Measurements from ENCODE around the gene RAD50.

The RAD50 gene

GRCh38 chr5:132664696-132665209, 108.0 kb downstream of the RAD50 start:
- H3K79me1 ChIP-seq (replicated peaks; ENCODE audit: low read length, poor library complexity, severe bottlenecking): no peaks in the 10 kb centered on the region
- no peak overlapping the region for H4K8ac ChIP-seq (ENCODE audit: low read length)
- peaks cover 9% of the 10 kb centered on the region for H3K4me1 ChIP-seq (ENCODE audit: control insufficient read depth, insufficient read depth, low read depth, low read length)
- no peak overlapping the region for H3K4me2 ChIP-seq (ENCODE audit: low read length, poor library complexity, severe bottlenecking)
- no peak overlapping the region for H3K23ac ChIP-seq (ENCODE audit: low read length in 2 of 2)
- H2AK5ac ChIP-seq (ENCODE audit: low read length, severe bottlenecking): no peak overlapping the region
- no peak overlapping the region for H3K14ac ChIP-seq (ENCODE audit: low read length in 2 of 2)
- no peak overlapping the region for H2AFZ ChIP-seq (ENCODE audit: low read depth, low read length)
- H4K91ac ChIP-seq (ENCODE audit: low read length): no peak overlapping the region
- no peak overlapping the region for H3K18ac ChIP-seq (ENCODE audit: low read depth in 1 of 2, low read length in 2 of 2)
- H2BK15ac ChIP-seq (ENCODE audit: low read depth, poor library complexity, severe bottlenecking): no peak overlapping the region
- H3K9me3 ChIP-seq (ENCODE audit: control insufficient read depth, low read length): no peaks in the 10 kb centered on the region
- H3K27ac ChIP-seq (ENCODE audit: low read length, poor library complexity, severe bottlenecking): no peak overlapping the region
- no peak overlapping the region for H3K9ac ChIP-seq (ENCODE audit: low read length)
- H3K4ac ChIP-seq (ENCODE audit: low read depth in 1 of 2, low read length in 2 of 2): no peak overlapping the region
- DNase-seq: no peak
- no peak overlapping the region for H3K4me3 ChIP-seq (ENCODE audit: insufficient read depth in 1 of 2, low read depth in 1 of 2, low read length in 2 of 2)
- H2BK120ac ChIP-seq (ENCODE audit: low read depth, low read length): no peak overlapping the region
- peak overlapping the region in 1 of 2 experiments; percentile 37 for H2BK12ac ChIP-seq (ENCODE audit: low read length in 2 of 2)
- no peak overlapping the region for H2BK5ac ChIP-seq (ENCODE audit: low read depth, low read length, poor library complexity, severe bottlenecking)
- peaks cover 10 to 17% of the 10 kb centered on the region in 2 experiments for H3K27me3 ChIP-seq (ENCODE audit: control insufficient read depth in 1 of 2, insufficient read depth in 1 of 2, low read length in 2 of 2)
- H3K36me3 ChIP-seq (ENCODE audit: control insufficient read depth in 1 of 2, insufficient read depth in 2 of 2, low read depth in 1 of 2, low read length in 2 of 2): no peaks in the 10 kb centered on the region
- WGBS: 95% methylated on average over 9 of the region's 9 CpGs

GRCh38 chr5:132665574-132666080, 108.8 kb downstream of the RAD50 start:
- no peak overlapping the region for H3K4me2 ChIP-seq (ENCODE audit: low read length, poor library complexity, severe bottlenecking)
- 88% methylated on average over 20 of the region's 21 CpGs for WGBS
- no peak for DNase-seq
- no peak overlapping the region for H2BK12ac ChIP-seq (ENCODE audit: low read length in 2 of 2)
- no peak overlapping the region for H2BK120ac ChIP-seq (ENCODE audit: low read depth, low read length)
- H3K9me3 ChIP-seq (ENCODE audit: control insufficient read depth, low read length): no peaks in the 10 kb centered on the region
- no peaks in the 10 kb centered on the region for H3K36me3 ChIP-seq (ENCODE audit: control insufficient read depth in 1 of 2, insufficient read depth in 2 of 2, low read depth in 1 of 2, low read length in 2 of 2)
- H3K23ac ChIP-seq (ENCODE audit: low read length in 2 of 2): no peak overlapping the region
- H3K79me1 ChIP-seq (replicated peaks; ENCODE audit: low read length, poor library complexity, severe bottlenecking): no peaks in the 10 kb centered on the region
- no peak overlapping the region for H3K18ac ChIP-seq (ENCODE audit: low read depth in 1 of 2, low read length in 2 of 2)
- no peak overlapping the region for H3K27ac ChIP-seq (ENCODE audit: low read length, poor library complexity, severe bottlenecking)
- no peak overlapping the region for H2AK5ac ChIP-seq (ENCODE audit: low read length, severe bottlenecking)
- peaks cover 7% of the 10 kb centered on the region for H3K4me1 ChIP-seq (ENCODE audit: control insufficient read depth, insufficient read depth, low read depth, low read length)
- H2BK5ac ChIP-seq (ENCODE audit: low read depth, low read length, poor library complexity, severe bottlenecking): no peak overlapping the region
- peaks cover 10 to 12% of the 10 kb centered on the region in 2 experiments for H3K27me3 ChIP-seq (ENCODE audit: control insufficient read depth in 1 of 2, insufficient read depth in 1 of 2, low read length in 2 of 2)
- H4K8ac ChIP-seq (ENCODE audit: low read length): no peak overlapping the region
- no peak overlapping the region for H2BK15ac ChIP-seq (ENCODE audit: low read depth, poor library complexity, severe bottlenecking)
- no peak overlapping the region for H3K4ac ChIP-seq (ENCODE audit: low read depth in 1 of 2, low read length in 2 of 2)
- H2AFZ ChIP-seq (ENCODE audit: low read depth, low read length): no peak overlapping the region
- H3K9ac ChIP-seq (ENCODE audit: low read length): no peak overlapping the region
- H3K4me3 ChIP-seq (ENCODE audit: insufficient read depth in 1 of 2, low read depth in 1 of 2, low read length in 2 of 2): no peak overlapping the region
- H3K14ac ChIP-seq (ENCODE audit: low read length in 2 of 2): peak overlapping the region in 1 of 2 experiments; percentile 26
- H4K91ac ChIP-seq (ENCODE audit: low read length): no peak overlapping the region

- no peaks in the 10 kb centered on the region for H3K36me3 ChIP-seq (ENCODE audit: control insufficient read depth in 1 of 2, insufficient read depth in 2 of 2, low read depth in 1 of 2, low read length in 2 of 2)
- no peak overlapping the region for H4K91ac ChIP-seq (ENCODE audit: low read length)
- H2BK15ac ChIP-seq (ENCODE audit: low read depth, poor library complexity, severe bottlenecking): no peak overlapping the region
- no peak overlapping the region for H3K23ac ChIP-seq (ENCODE audit: low read length in 2 of 2)
- peaks cover 10 to 12% of the 10 kb centered on the region in 2 experiments for H3K27me3 ChIP-seq (ENCODE audit: control insufficient read depth in 1 of 2, insufficient read depth in 1 of 2, low read length in 2 of 2)
- no peak overlapping the region for H3K4me2 ChIP-seq (ENCODE audit: low read length, poor library complexity, severe bottlenecking)
- no peak overlapping the region for H3K27ac ChIP-seq (ENCODE audit: low read length, poor library complexity, severe bottlenecking)
- H4K8ac ChIP-seq (ENCODE audit: low read length): no peak overlapping the region
- no peak overlapping the region for H2BK120ac ChIP-seq (ENCODE audit: low read depth, low read length)
- H2BK12ac ChIP-seq (ENCODE audit: low read length in 2 of 2): no peak overlapping the region
- no peak overlapping the region for H2BK5ac ChIP-seq (ENCODE audit: low read depth, low read length, poor library complexity, severe bottlenecking)
- no peaks in the 10 kb centered on the region for H3K9me3 ChIP-seq (ENCODE audit: control insufficient read depth, low read length)
- no peaks in the 10 kb centered on the region for H3K79me1 ChIP-seq (replicated peaks; ENCODE audit: low read length, poor library complexity, severe bottlenecking)
- H2AK5ac ChIP-seq (ENCODE audit: low read length, severe bottlenecking): no peak overlapping the region
- no peak overlapping the region for H3K4ac ChIP-seq (ENCODE audit: low read depth in 1 of 2, low read length in 2 of 2)
- no peak overlapping the region for H3K4me3 ChIP-seq (ENCODE audit: insufficient read depth in 1 of 2, low read depth in 1 of 2, low read length in 2 of 2)
- H3K18ac ChIP-seq (ENCODE audit: low read depth in 1 of 2, low read length in 2 of 2): no peak overlapping the region
- H3K14ac ChIP-seq (ENCODE audit: low read length in 2 of 2): peak overlapping the region in 1 of 2 experiments; percentile 0
- no peak for DNase-seq
- no peak overlapping the region for H2AFZ ChIP-seq (ENCODE audit: low read depth, low read length)
- H3K9ac ChIP-seq (ENCODE audit: low read length): no peak overlapping the region
- 93% methylated on average over 16 of the region's 16 CpGs for WGBS
- peaks cover 4% of the 10 kb centered on the region for H3K4me1 ChIP-seq (ENCODE audit: control insufficient read depth, insufficient read depth, low read depth, low read length)
These were observed 109.7 kb downstream of the RAD50 start for GRCh38 chr5:132666310-132667123.

DNA sequence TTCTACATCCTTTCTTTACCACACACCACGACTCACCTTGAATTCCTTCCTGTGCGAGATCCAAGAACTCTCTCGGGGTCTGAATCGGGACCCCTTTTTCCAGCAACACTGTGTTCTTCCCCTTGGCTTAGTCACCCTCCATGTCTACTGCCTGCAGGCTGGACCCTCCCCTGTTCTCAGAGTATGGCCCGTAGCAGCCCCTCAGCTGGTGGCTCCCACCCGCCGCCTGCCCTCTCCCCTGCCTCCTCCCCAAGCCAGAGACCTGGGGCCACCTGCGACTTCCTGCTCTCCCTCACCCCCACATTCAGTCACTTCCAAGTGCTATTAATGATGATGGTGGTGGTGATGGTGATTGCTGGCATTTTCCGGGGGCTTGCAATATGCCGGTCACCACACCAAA, 110.5 kb downstream of the RAD50 start:
- Histone ChIP-seq H2AFZ (ENCODE audit: low read depth, low read length) (no peak overlapping the region), H2BK15ac (ENCODE audit: low read depth, poor library complexity, severe bottlenecking) (no peak overlapping the region), H3K9me3 (ENCODE audit: control insufficient read depth, low read length) (no peaks in the 10 kb centered on the region), H3K4me2 (ENCODE audit: low read length, poor library complexity, severe bottlenecking) (no peak overlapping the region), H3K14ac (ENCODE audit: low read length in 2 of 2) (no peak overlapping the region), H3K4me3 (ENCODE audit: insufficient read depth in 1 of 2, low read depth in 1 of 2, low read length in 2 of 2) (no peak overlapping the region), H4K8ac (ENCODE audit: low read length) (no peak overlapping the region), H2BK5ac (ENCODE audit: low read depth, low read length, poor library complexity, severe bottlenecking) (no peak overlapping the region), H3K9ac (ENCODE audit: low read length) (no peak overlapping the region), H3K4me1 (ENCODE audit: control insufficient read depth, insufficient read depth, low read depth, low read length) (peaks cover 4% of the 10 kb centered on the region), H2AK5ac (ENCODE audit: low read length, severe bottlenecking) (no peak overlapping the region), H3K27me3 (ENCODE audit: control insufficient read depth in 1 of 2, insufficient read depth in 1 of 2, low read length in 2 of 2) (peaks cover 10 to 12% of the 10 kb centered on the region in 2 experiments), H3K4ac (ENCODE audit: low read depth in 1 of 2, low read length in 2 of 2) (no peak overlapping the region), H3K18ac (ENCODE audit: low read depth in 1 of 2, low read length in 2 of 2) (no peak overlapping the region), H4K91ac (ENCODE audit: low read length) (no peak overlapping the region), H3K23ac (ENCODE audit: low read length in 2 of 2) (no peak overlapping the region), H3K27ac (ENCODE audit: low read length, poor library complexity, severe bottlenecking) (no peak overlapping the region), H2BK12ac (ENCODE audit: low read length in 2 of 2) (no peak overlapping the region), H2BK120ac (ENCODE audit: low read depth, low read length) (no peak overlapping the region), H3K79me1 (replicated peaks; ENCODE audit: low read length, poor library complexity, severe bottlenecking) (no peaks in the 10 kb centered on the region), H3K36me3 (ENCODE audit: control insufficient read depth in 1 of 2, insufficient read depth in 2 of 2, low read depth in 1 of 2, low read length in 2 of 2) (no peaks in the 10 kb centered on the region)
- no peak for DNase-seq
- WGBS: 93% methylated on average over 5 of the region's 10 CpGs
